Measurements from ENCODE around the gene ACE. TPM values are rescaled to one million over a fixed set of nuclear protein-coding genes. Genes with fewer than 3 reads are reported as not detected.

The ACE gene
- total RNA-seq, 4 donors from 2014 or later: 4.8 to 10.4 (median 8.2) TPM

DNA sequence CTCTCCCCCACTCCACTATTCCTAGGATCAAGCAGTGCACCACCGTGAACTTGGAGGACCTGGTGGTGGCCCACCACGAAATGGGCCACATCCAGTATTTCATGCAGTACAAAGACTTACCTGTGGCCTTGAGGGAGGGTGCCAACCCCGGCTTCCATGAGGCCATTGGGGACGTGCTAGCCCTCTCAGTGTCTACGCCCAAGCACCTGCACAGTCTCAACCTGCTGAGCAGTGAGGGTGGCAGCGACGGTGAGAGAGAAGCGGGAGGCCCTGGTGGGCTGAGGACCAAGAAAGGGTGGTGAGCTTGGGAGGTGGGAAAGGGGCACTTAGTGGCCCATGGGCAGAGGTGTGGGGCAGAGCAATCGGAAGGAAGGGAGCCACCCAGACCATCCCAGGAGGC is 16.6 kb downstream of the ACE start:
- ATAC-seq: no peak
- no peak overlapping the region for H3K27ac ChIP-seq
- TF ChIP-seq, protein P1, sequence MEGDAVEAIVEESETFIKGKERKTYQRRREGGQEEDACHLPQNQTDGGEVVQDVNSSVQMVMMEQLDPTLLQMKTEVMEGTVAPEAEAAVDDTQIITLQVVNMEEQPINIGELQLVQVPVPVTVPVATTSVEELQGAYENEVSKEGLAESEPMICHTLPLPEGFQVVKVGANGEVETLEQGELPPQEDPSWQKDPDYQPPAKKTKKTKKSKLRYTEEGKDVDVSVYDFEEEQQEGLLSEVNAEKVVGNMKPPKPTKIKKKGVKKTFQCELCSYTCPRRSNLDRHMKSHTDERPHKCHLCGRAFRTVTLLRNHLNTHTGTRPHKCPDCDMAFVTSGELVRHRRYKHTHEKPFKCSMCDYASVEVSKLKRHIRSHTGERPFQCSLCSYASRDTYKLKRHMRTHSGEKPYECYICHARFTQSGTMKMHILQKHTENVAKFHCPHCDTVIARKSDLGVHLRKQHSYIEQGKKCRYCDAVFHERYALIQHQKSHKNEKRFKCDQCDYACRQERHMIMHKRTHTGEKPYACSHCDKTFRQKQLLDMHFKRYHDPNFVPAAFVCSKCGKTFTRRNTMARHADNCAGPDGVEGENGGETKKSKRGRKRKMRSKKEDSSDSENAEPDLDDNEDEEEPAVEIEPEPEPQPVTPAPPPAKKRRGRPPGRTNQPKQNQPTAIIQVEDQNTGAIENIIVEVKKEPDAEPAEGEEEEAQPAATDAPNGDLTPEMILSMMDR (IDR thresholded peaks at IDR 0.05): no peak
- no peak for TF ChIP-seq EP300 (IDR thresholded peaks at IDR 0.05)
- no peak for TF ChIP-seq POLR2A (IDR thresholded peaks at IDR 0.05)
- TF ChIP-seq POLR2AphosphoS5 (IDR thresholded peaks at IDR 0.05): no peak
- no peaks in the 10 kb centered on the region for H3K4me1 ChIP-seq
- no peaks in the 10 kb centered on the region for H3K9me3 ChIP-seq
- no peak overlapping the region for H3K4me3 ChIP-seq
- H3K27me3 ChIP-seq: peaks cover 16% of the 10 kb centered on the region
- 85% methylated on average over 5 of the region's 9 CpGs; no CpG with 5 or more reads in 1 of the 2 donors for WGBS, 2 donors (ENCODE audit: low coverage in 1 of 2)
- H3K36me3 ChIP-seq: no peaks in the 10 kb centered on the region

DNA sequence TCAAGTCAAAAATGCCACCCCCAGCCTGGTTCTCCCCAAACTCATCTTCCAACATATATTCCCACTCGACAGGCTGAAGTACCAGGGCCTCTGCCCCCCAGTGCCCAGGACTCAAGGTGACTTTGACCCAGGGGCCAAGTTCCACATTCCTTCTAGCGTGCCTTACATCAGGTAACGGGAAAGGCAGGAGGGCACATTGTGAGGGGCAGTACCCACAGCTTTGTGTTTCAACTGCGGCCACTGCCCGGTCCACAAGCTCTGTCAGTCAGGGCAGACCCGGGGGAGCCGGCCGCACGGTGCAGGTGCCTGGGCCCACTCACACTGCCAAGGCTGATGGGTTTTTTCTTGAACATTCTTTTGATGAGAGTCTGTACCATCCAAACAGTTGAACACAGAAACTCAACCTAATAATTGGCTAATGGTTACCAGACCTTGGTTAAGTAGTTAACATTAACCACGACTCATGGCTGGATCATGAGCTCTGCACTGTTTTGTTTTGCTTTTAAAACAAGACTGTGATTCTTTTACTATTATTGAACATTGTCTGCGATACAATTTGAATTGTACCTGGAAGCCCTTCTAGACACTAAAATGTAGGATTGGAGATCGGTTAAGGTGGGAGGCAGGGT is 17.6 kb downstream of the ACE start:
- Histone ChIP-seq H3K4me3 (no peak overlapping the region), H3K27ac (no peak overlapping the region), H3K36me3 (no peaks in the 10 kb centered on the region), H3K4me1 (no peaks in the 10 kb centered on the region), H3K27me3 (peaks cover 22% of the 10 kb centered on the region), H3K9me3 (no peaks in the 10 kb centered on the region)
- TF ChIP-seq POLR2A (IDR thresholded peaks at IDR 0.05): no peak
- TF ChIP-seq, protein P1 (IDR thresholded peaks at IDR 0.05): no peak
- no peak for ATAC-seq
- 89 to 92% methylated on average over 3 to 7 of the region's 12 CpGs for WGBS, 2 donors (ENCODE audit: low coverage in 1 of 2)

DNA sequence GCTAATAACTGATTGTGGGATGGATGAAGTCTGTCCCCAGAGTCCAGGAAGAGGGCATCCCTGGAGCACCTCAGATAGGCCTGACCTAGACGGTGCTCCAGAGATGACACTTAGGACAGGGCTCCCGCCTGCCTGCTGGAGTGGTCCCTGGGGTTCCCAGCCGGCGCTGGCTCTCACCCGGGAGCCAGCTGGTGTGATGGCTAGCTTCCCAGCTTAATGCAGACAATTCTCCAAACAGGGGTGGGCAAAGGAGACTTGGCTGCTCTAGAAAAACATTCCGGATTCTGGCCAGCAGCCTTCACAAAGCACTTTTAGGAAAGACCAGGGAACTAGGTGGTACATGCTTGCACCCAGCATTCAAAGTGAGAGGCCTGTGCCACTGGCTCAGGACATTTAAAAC is 18.6 kb downstream of the ACE start:
- H3K27ac ChIP-seq: no peak overlapping the region
- no peaks in the 10 kb centered on the region for H3K9me3 ChIP-seq
- H3K36me3 ChIP-seq: no peaks in the 10 kb centered on the region
- H3K27me3 ChIP-seq: peaks cover 28% of the 10 kb centered on the region
- no peak overlapping the region for H3K4me3 ChIP-seq
- TF ChIP-seq EP300 (IDR thresholded peaks at IDR 0.05) (no peak), POLR2AphosphoS5 (IDR thresholded peaks at IDR 0.05) (no peak), POLR2A (IDR thresholded peaks at IDR 0.05) (no peak)
- TF ChIP-seq, protein P1 (IDR thresholded peaks at IDR 0.05): no peak
- no peaks in the 10 kb centered on the region for H3K4me1 ChIP-seq
- WGBS, 2 donors (ENCODE audit: low coverage in 1 of 2): 33% methylated on average over 1 of the region's 6 CpGs; no CpG with 5 or more reads in 1 of the 2 donors
- no peak for ATAC-seq

DNA sequence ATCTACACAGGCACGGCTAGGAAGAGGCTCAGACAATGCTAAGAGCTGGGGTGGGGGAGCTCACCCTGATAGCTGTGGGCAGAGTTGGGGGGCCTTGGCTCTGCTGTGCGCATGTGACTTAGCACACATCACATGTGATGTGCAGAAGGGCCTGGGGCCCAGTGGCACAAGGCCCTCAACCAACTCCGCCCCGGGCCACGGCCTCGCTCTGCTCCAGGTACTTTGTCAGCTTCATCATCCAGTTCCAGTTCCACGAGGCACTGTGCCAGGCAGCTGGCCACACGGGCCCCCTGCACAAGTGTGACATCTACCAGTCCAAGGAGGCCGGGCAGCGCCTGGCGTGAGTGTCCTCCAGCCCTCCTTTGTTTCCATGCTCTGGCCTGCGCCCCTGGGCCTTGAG is 19.3 kb downstream of the ACE start:
- ATAC-seq: no peak
- WGBS, 2 donors (ENCODE audit: low coverage in 1 of 2): 100% methylated on average over 2 of the region's 12 CpGs; no CpG with 5 or more reads in 1 of the 2 donors
- TF ChIP-seq POLR2A (IDR thresholded peaks at IDR 0.05) (no peak), EP300 (IDR thresholded peaks at IDR 0.05) (no peak), POLR2AphosphoS5 (IDR thresholded peaks at IDR 0.05) (no peak)
- TF ChIP-seq, protein P1 (IDR thresholded peaks at IDR 0.05): no peak

DNA sequence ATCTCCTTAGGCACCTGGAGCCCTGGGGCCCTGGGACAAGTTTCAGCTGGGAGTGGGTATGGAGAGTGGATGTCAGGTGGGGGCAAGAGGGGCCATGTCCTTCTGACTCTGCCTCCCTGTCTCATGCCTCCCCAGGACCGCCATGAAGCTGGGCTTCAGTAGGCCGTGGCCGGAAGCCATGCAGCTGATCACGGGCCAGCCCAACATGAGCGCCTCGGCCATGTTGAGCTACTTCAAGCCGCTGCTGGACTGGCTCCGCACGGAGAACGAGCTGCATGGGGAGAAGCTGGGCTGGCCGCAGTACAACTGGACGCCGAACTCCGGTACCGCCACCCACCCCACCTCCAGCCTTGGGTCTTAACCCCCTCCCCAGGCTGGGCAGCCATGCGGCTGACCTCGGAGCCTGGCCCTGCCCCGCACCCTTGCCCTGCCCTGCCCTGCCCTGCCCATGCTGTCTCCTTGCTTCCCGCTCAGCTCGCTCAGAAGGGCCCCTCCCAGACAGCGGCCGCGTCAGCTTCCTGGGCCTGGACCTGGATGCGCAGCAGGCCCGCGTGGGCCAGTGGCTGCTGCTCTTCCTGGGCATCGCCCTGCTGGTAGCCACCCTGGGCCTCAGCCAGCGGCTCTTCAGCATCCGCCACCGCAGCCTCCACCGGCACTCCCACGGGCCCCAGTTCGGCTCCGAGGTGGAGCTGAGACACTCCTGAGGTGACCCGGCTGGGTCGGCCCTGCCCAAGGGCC is 20.0 kb downstream of the ACE start:
- TF ChIP-seq POLR2A (IDR thresholded peaks at IDR 0.05) (no peak), POLR2AphosphoS5 (IDR thresholded peaks at IDR 0.05) (no peak), EP300 (IDR thresholded peaks at IDR 0.05) (no peak)
- TF ChIP-seq, protein P1 (IDR thresholded peaks at IDR 0.05): no peak

More for the DNA sequence above, 19.3 kb downstream of the ACE start:
- no peak overlapping the region for H3K4me3 ChIP-seq
- no peak overlapping the region for H3K27ac ChIP-seq
- H3K27me3 ChIP-seq: peaks cover 28% of the 10 kb centered on the region
- H3K36me3 ChIP-seq: no peaks in the 10 kb centered on the region
- H3K9me3 ChIP-seq: no peaks in the 10 kb centered on the region
- no peaks in the 10 kb centered on the region for H3K4me1 ChIP-seq

More for the DNA sequence above, 20.0 kb downstream of the ACE start:
- no peaks in the 10 kb centered on the region for H3K9me3 ChIP-seq
- no peaks in the 10 kb centered on the region for H3K4me1 ChIP-seq
- no peak for ATAC-seq
- H3K36me3 ChIP-seq: no peaks in the 10 kb centered on the region
- H3K4me3 ChIP-seq: no peak overlapping the region
- peaks cover 25% of the 10 kb centered on the region for H3K27me3 ChIP-seq
- no CpG with 5 or more reads among the region's 36 CpGs for whole genome bisulfite sequencing, 2 donors (ENCODE audit: low coverage in 1 of 2)
- no peak overlapping the region for H3K27ac ChIP-seq

All from gastroesophageal sphincter (tissue), 4 donors.